Neural crest cell (in vitro differentiated cells): ENCODE results near the gene EYA3. TPM values are rescaled to one million over a fixed set of nuclear protein-coding genes. Genes with fewer than 3 reads are reported as not detected.

Experiments used
- DNase-seq: peaks from one replicate; pipeline ENCODE4 v3.0.0; 2021; ENCODE audit warnings: low read depth, mixed read lengths, low spot score
- H3K27ac Mint-ChIP-seq: one replicate; pipeline ENCODE4 v1.8.0; 2021; ENCODE audit warnings: mild to moderate bottlenecking, mixed read lengths; ENCODE audit not compliant: unreplicated experiment
- H3K27me3 Mint-ChIP-seq: 2 replicates; pipeline ENCODE4 v1.8.0; 2021; ENCODE audit warnings: low read depth, mild to moderate bottlenecking, mixed read lengths
- H3K36me3 Mint-ChIP-seq: 2 replicates; pipeline ENCODE4 v1.8.0; 2021; ENCODE audit warnings: low read depth, mild to moderate bottlenecking, mixed read lengths
- H3K4me1 Mint-ChIP-seq: 2 replicates; pipeline ENCODE4 v1.8.0; 2021; ENCODE audit warnings: mixed read lengths
- H3K4me3 Mint-ChIP-seq: one replicate; pipeline ENCODE4 v1.8.0; 2021; ENCODE audit warnings: mild to moderate bottlenecking, mixed read lengths
- H3K9me3 Mint-ChIP-seq: 2 replicates; pipeline ENCODE4 v1.8.0; 2021; ENCODE audit warnings: mixed read lengths
- total RNA-seq: library from RNA; stranded (reverse); gene quantifications from 2 replicates; pipeline ENCODE4 v1.2.1, GENCODE V29; 2021
- TF ChIP-seq, protein P1 (sequence below): fragments of 200-600 bp; sonication (generic); conservative IDR thresholded peaks from 2 replicates; pipeline ENCODE4 v1.5.0; 2021; ENCODE audit warnings: antibody characterized with exemption, mild to moderate bottlenecking

Gene EYA3
- total RNA-seq, 1 donor from 2014 or later = 35.9 TPM

DNA sequence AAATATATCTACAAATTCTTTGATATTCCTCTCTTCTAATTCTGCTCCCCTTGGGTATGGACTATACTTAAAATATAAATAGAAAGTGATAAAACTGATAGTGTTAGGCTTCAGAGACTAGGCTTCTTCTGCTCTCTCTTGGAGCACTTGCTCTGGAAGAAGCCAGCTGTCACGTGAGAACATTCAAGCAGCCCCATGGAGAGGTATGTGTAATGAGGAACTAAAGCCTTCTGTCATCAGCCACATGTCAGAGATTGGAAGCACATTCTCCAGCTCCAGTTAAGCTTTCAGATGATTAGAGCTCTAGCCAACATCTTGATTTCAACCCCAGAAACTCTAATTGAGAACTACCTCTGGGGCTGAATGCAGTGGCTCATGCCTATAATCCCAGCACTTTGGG, 94.3 kb downstream of the EYA3 start:
- no peak overlapping the region for H3K27ac Mint-ChIP-seq
- no peak for DNase-seq
- TF ChIP-seq, protein P1, sequence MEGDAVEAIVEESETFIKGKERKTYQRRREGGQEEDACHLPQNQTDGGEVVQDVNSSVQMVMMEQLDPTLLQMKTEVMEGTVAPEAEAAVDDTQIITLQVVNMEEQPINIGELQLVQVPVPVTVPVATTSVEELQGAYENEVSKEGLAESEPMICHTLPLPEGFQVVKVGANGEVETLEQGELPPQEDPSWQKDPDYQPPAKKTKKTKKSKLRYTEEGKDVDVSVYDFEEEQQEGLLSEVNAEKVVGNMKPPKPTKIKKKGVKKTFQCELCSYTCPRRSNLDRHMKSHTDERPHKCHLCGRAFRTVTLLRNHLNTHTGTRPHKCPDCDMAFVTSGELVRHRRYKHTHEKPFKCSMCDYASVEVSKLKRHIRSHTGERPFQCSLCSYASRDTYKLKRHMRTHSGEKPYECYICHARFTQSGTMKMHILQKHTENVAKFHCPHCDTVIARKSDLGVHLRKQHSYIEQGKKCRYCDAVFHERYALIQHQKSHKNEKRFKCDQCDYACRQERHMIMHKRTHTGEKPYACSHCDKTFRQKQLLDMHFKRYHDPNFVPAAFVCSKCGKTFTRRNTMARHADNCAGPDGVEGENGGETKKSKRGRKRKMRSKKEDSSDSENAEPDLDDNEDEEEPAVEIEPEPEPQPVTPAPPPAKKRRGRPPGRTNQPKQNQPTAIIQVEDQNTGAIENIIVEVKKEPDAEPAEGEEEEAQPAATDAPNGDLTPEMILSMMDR = no peak
- no peaks in the 10 kb centered on the region for H3K27me3 Mint-ChIP-seq
- no peak overlapping the region for H3K4me3 Mint-ChIP-seq
- H3K9me3 Mint-ChIP-seq = no peaks in the 10 kb centered on the region
- no peaks in the 10 kb centered on the region for H3K4me1 Mint-ChIP-seq
- peaks cover 18% of the 10 kb centered on the region for H3K36me3 Mint-ChIP-seq

DNA sequence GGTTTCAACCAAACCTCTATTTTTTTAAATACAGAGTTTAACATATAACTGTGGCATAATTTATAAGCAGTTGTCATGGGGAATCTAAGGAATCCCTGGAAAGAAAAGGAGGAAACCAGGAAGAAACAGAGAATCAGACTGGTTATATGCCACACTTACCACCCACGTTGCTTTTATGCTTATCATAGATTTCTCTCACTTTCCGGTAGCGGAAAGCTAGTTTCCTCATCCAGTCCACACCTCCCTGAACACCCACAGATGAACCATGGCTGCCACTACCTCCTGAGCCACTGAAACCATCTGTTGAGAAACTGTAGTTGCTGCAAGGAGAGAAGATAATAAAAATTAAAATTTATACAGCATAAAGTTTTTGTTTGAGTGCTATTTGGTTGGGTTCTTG, 95.2 kb downstream of the EYA3 start:
- Mint-ChIP-seq H3K4me1 (no peaks in the 10 kb centered on the region), H3K36me3 (peaks cover 18% of the 10 kb centered on the region), H3K27me3 (no peaks in the 10 kb centered on the region), H3K4me3 (no peak overlapping the region), H3K27ac (no peak overlapping the region), H3K9me3 (no peaks in the 10 kb centered on the region)
- DNase-seq = no peak
- TF ChIP-seq, protein P1 = no peak

DNA sequence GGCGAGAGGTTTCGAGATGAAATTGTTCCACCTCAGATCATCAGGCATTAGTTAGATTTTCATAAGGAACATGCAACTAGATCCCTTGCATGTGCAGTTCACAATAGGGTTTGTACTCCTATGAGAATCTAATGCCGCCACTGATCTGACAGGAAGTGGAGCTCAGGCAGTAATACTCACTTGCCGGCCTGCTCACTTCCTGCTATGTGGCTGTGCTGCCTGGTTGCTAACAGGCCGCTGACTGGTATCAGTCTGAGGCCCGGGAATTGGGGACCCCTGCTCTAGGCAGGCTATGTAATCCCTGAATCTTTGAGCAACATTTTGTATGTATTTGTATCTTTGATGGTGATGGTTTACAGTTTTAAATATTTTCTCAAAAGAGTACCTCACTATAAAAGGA, 96.1 kb downstream of the EYA3 start:
- Mint-ChIP-seq H3K4me3 (no peak overlapping the region), H3K36me3 (peaks cover 15% of the 10 kb centered on the region), H3K9me3 (no peaks in the 10 kb centered on the region), H3K4me1 (no peaks in the 10 kb centered on the region), H3K27ac (no peak overlapping the region), H3K27me3 (no peaks in the 10 kb centered on the region)
- TF ChIP-seq, protein P1 = no peak
- DNase-seq = no peak

DNA sequence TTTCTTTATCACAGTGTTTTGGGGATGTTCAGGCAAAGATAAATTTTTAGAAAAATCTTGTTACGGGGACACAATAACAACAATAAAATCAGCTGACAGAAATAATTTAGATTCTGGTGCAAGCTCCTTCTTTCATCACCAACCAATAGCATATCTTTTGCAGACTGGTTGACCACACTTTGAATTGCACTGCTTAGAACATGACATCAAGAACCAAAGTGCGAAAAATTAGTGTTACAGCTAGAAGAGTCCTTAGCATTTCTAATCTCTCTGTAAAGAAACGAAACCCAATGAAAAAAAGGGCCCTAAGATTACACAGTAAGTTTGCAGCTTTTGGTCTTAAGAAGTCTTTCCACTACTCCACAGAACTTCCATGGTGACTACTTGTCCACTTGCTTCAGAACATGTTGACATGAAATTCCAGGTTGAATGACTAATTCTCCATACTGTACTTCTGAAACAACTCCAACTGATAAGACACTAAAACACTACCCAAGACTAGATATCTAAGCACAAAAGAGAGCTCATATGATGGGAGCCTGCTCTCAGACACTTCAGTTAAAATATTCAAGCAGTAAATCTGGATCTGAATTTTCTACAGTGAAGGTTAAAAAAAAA, 97.4 kb downstream of the EYA3 start:
- no peak for DNase-seq
- H3K4me1 Mint-ChIP-seq = no peaks in the 10 kb centered on the region
- H3K27me3 Mint-ChIP-seq = no peaks in the 10 kb centered on the region
- no peaks in the 10 kb centered on the region for H3K9me3 Mint-ChIP-seq
- H3K4me3 Mint-ChIP-seq = no peak overlapping the region
- TF ChIP-seq, protein P1 = no peak
- peaks cover 11% of the 10 kb centered on the region for H3K36me3 Mint-ChIP-seq
- no peak overlapping the region for H3K27ac Mint-ChIP-seq

DNA sequence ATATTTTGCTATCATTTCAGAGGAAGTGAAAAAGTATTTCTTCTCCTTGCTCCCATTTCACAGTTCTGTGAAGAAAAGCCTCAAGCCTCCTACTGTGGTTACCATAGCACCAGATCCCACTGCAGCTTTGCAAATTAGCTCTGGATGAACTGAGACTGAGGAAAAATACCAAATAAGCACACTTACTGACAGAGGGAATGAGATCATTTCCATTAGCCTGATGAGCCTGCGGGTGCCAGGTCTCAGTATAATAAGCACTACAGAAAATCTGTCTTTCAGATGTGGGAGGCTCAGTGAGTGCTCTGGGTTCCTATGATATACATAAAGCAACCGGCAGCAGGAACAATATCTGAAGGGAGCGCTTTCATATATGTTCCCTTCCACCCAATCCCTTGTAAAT, 107.3 kb downstream of the EYA3 start:
- Mint-ChIP-seq H3K4me3 (no peak overlapping the region), H3K4me1 (no peaks in the 10 kb centered on the region), H3K36me3 (peaks cover 2% of the 10 kb centered on the region), H3K27me3 (no peaks in the 10 kb centered on the region), H3K9me3 (no peaks in the 10 kb centered on the region), H3K27ac (no peak overlapping the region)
- TF ChIP-seq, protein P1 = no peak
- DNase-seq = no peak
